Heart left ventricle (tissue), 16 donors: Measurements from ENCODE around the gene ISOC1. TPM values are rescaled to one million over a fixed set of nuclear protein-coding genes. Genes with fewer than 3 reads are reported as not detected.

Experiments used
- ATAC-seq, 4 donors: fragments of 200-7000 bp; cut with Tn5 transposase; one replicate each; pipeline ENCODE4 v1.9.1; 2020 to 2022; ENCODE audit warnings: moderate library complexity in 4 of 4, mild to moderate bottlenecking in 3 of 4, moderate number of reproducible peaks in 1 of 4
- DNase-seq, 5 donors: peaks; one replicate each; pipeline ENCODE4 v3.0.0-alpha.2; 2020
- H3K27ac ChIP-seq, 12 donors: fragments of 200-600 bp; sonication (generic) in 4 of 12; one replicate each; pipeline versions ENCODE4 v1.5.0 to v1.8.0; 2016 to 2022; ENCODE audit warnings: mild to moderate bottlenecking in 2 of 12
- H3K27me3 ChIP-seq, 9 donors: fragments of 200-600 bp; sonication (generic) in 2 of 9; one replicate each; pipeline versions ENCODE4 v1.5.1 to v1.8.0; 2016 to 2022; ENCODE audit warnings: mild to moderate bottlenecking in 3 of 9
- H3K36me3 ChIP-seq, 9 donors: fragments of 200-600 bp; sonication (generic) in 2 of 9; one replicate each; pipeline versions ENCODE4 v1.5.0 to v1.8.0; 2018 to 2022; ENCODE audit warnings: mild to moderate bottlenecking in 2 of 9
- H3K4me1 ChIP-seq, 12 donors: fragments of 200-600 bp; sonication (generic) in 4 of 12; one replicate each; pipeline versions ENCODE4 v1.5.0 to v1.8.0; 2016 to 2022; ENCODE audit warnings: mild to moderate bottlenecking in 3 of 12
- H3K4me3 ChIP-seq, 12 donors: fragments of 200-600 bp; sonication (generic) in 4 of 12; one replicate each; pipeline versions ENCODE4 v1.5.0 to v1.8.0; 2017 to 2022; ENCODE audit warnings: mild to moderate bottlenecking in 9 of 12, moderate library complexity in 4 of 12
- H3K9me3 ChIP-seq, 12 donors: fragments of 200-600 bp; sonication (generic) in 4 of 12; one replicate each; pipeline versions ENCODE4 v1.5.0 to v1.8.0; 2016 to 2022; ENCODE audit warnings: mild to moderate bottlenecking in 1 of 12
- CTCF ChIP-seq, 12 donors: fragments of 200-600 bp; sonication (generic) in 4 of 12; IDR thresholded peaks; one replicate each; pipeline versions ENCODE4 v1.5.0 to v1.8.0; 2018 to 2022; ENCODE audit warnings: antibody characterized with exemption in 12 of 12, mild to moderate bottlenecking in 5 of 12
- POLR2A ChIP-seq, 2 donors: fragments of 450-650 bp; IDR thresholded peaks; one replicate each; pipeline ENCODE4 v1.6.1; 2017; ENCODE audit warnings: antibody characterized with exemption in 2 of 2, mild to moderate bottlenecking in 2 of 2, moderate library complexity in 2 of 2
- WGBS, 4 donors: extraction: QIAGEN DNeasy Blood & Tissue Kit in 2 of 4; methylation state at CpG; one replicate each; pipeline versions ENCODE4 v1.1.5 to v1.1.7; 2013 to 2018; 5-methylcytosine and 5-hydroxymethylcytosine counted together
- intact Hi-C, 10 donors: fragments of 100-400 bp; cut with DNase I; formaldehyde crosslinking; loops; one replicate each; pipeline versions ENCODE4 v1.11.1 to v1.14.2; 2022
- polyA plus RNA-seq, 2 donors: library from polyadenylated mRNA; stranded (reverse); fragments of 200-250 nt; gene quantifications; one replicate each; pipeline ENCODE4 v1.2.3, GENCODE V29; 2013
- total RNA-seq, 9 donors: library from RNA; depleted of rRNA in 2 of 9; stranded (reverse); fragments of >200 nt in 2 of 9; fragmentation: NEBNext Ultra II Directional in 3 of 9; extraction: Animal tissue kit (Norgen Biotek cat#: 25700) in 3 of 9; gene quantifications; one replicate each; pipeline versions ENCODE4 v1.1.0 to v1.2.4, GENCODE V29; 2016 to 2023
- donor health status: ischemic (EF 13 %, LVEDD 7.1; RV severe dilation, severe dysfunction).
- donor health status: healthy with polysubstance abuse.
- donor health status: DM: no; HTN: yes; CAD: no.
- donor health status: DM: no; HTN: no; CAD: no.
- donor health status: ischemic (EF 25% LVEDD 6.9; RV normal size, moderate dysfunction).
- donor health status: ischemic (EF 25% LVEDD 5.7; RV mildly dilated, moderate dysfunction).
- donor health status: healthy.
- donor health status: DM: yes; HTN: yes; CAD: no.
- donor health status: ischemic (EF 35%, LVEDD 5.7; RV mildly dilated, moderate dysfunction).
- donor health status: nonischemic (EF 11% LVEDD 7.7; RV severe dilation, severe dysfunction).
- donor health status: DM: yes; HTN: yes; CAD: no.
- donor health status: PGD.
- donor health status: ischemic (EF 29% LVEDD 5.4; RV normal size, mild dysfunction).
- donor health status: nonischemic (EF 23%, LVEDD 6.1; RV moderate dilation, normal function).

Gene ISOC1
- total and polyA plus RNA-seq, 11 donors: 42.3 to 98.6 (median 72.7) TPM

DNA sequence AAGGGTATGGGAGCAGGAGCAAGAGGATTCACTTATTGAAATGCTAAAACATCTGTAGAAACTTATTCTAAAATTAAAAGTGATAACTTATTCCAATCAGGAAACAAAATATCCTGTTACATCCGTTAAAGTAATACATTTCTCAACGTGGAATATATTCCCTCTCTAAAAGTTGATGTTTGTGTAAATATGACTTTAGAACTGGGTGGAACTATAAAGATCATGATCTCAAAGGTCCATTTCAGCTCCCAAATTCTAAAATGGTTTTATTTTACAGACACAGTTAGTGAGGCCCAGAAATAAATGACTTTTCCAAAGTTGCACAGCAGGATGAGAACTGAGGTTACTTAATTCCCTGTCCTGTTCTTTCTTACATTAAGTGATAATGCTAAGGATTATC is 21.1 kb downstream of the ISOC1 start:
- no peak for TF ChIP-seq POLR2A (IDR thresholded peaks at IDR 0.05)
- no peak for TF ChIP-seq CTCF (IDR thresholded peaks at IDR 0.05)
- H3K36me3 ChIP-seq: peaks cover 0 to 37% (median 3%) of the 10 kb centered on the region in 9 donors
- H3K4me3 ChIP-seq: no peak overlapping the region
- peaks cover 0 to 23% (median 13%) of the 10 kb centered on the region in 12 donors for H3K4me1 ChIP-seq
- H3K9me3 ChIP-seq: no peaks in the 10 kb centered on the region
- no peak for DNase-seq
- no peak for ATAC-seq
- H3K27ac ChIP-seq: no peak overlapping the region
- 47 to 72% (median 56%) methylated on average over 2 of the region's 2 CpGs for WGBS, 4 donors
- intact Hi-C loops: no loop called here
- H3K27me3 ChIP-seq: no peaks in the 10 kb centered on the region

GRCh38 chr5:129116797-129117196 is 22.2 kb downstream of the ISOC1 start:
- H3K4me1 ChIP-seq: peaks cover 0 to 12% (median 5%) of the 10 kb centered on the region in 12 donors
- H3K4me3 ChIP-seq: no peak overlapping the region
- no peak overlapping the region for H3K27ac ChIP-seq
- DNase-seq (no peak), ATAC-seq (no peak)
- peaks cover 0 to 37% (median 3%) of the 10 kb centered on the region in 9 donors for H3K36me3 ChIP-seq
- 97 to 100% (median 98%) methylated on average over 3 of the region's 3 CpGs for WGBS, 4 donors
- no peaks in the 10 kb centered on the region for H3K27me3 ChIP-seq
- no peaks in the 10 kb centered on the region for H3K9me3 ChIP-seq
- TF ChIP-seq CTCF (IDR thresholded peaks at IDR 0.05) (no peak), POLR2A (IDR thresholded peaks at IDR 0.05) (no peak)
- intact Hi-C loops: no loop called here

DNA sequence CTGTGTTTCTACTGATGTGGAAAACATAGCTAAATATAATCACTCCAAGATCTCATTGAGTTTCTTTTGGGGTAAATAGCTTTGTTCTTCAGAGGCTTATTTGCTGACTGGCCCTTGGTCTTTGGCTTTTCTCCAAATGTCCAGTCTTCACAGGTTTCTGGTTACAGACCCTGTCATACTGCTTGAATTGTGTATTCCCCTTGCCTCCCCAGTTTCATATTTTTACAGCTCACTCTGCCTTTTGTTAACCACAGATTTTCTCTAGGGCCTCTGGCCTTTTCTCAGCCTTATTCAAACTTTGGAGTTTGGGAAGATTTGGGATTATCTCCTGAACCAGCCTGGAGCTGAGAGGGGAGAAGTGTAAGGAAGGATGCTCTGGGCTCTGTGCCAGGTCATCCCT is 23.9 kb downstream of the ISOC1 start:
- Histone ChIP-seq H3K4me3 (no peak overlapping the region), H3K36me3 (peaks cover 0 to 21% (median 0%) of the 10 kb centered on the region in 9 donors), H3K27ac (no peak overlapping the region), H3K27me3 (no peaks in the 10 kb centered on the region), H3K4me1 (no peaks in the 10 kb centered on the region), H3K9me3 (no peaks in the 10 kb centered on the region)
- ATAC-seq (no peak), DNase-seq (no peak)
- TF ChIP-seq POLR2A (IDR thresholded peaks at IDR 0.05) (no peak), CTCF (IDR thresholded peaks at IDR 0.05) (no peak)
- intact Hi-C loops: no loop called here

DNA sequence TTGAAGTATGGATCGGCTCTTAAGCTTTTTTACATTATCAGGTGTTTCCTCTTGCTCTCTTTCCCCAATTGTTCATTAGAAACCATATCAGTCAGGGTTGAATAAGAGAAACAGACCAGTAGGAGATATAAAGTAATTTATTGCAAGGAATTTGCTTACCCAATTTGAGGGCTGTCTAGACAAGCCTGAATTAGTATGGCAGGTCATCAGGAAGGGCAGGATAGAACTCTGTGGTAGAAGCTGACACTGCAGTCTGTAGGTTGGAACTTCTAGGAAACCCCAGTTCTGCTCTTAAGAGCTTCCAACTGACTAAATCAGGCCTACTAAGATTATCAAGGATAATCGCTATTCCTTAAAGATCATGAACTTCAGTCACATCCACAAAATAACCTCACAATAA is 24.3 kb downstream of the ISOC1 start:
- Histone ChIP-seq H3K4me3 (no peak overlapping the region), H3K27me3 (no peaks in the 10 kb centered on the region), H3K36me3 (peaks cover 0 to 21% (median 0%) of the 10 kb centered on the region in 9 donors), H3K27ac (no peak overlapping the region), H3K9me3 (no peaks in the 10 kb centered on the region), H3K4me1 (no peaks in the 10 kb centered on the region)
- WGBS, 4 donors: 72 to 81% (median 78%) methylated on average over 2 of the region's 2 CpGs
- TF ChIP-seq POLR2A (IDR thresholded peaks at IDR 0.05): no peak
- no peak for TF ChIP-seq CTCF (IDR thresholded peaks at IDR 0.05)
- ATAC-seq: no peak
- DNase-seq: no peak
- intact Hi-C loops: no loop called here
